Activated CD4-positive, alpha-beta T cell treated with anti-CD3 and anti-CD28 coated beads, Interleukin-2, amount 50 U/mL, for 4 hours (primary cell): ENCODE data around the gene ACSL5.

Experiments used
- DNase-seq, 2 experiments: peaks; one replicate each; pipeline ENCODE4 v3.0.0-alpha.2; 2020

ACSL5 gene

GRCh38 chr10:112373912-112374338 lies at the start of gene ACSL5:
TSS of gene ACSL5 (plus strand) at chr10:112374116. CDS start at chr10:112394947, 20,831 bp downstream.
- DNase-seq: no peak

- no peak for DNase-seq
Measured at GRCh38 chr10:112327678-112328077, 46.2 kb upstream of the ACSL5 start.

GRCh38 chr10:112330162-112330561 lies 43.8 kb upstream of the ACSL5 start:
- DNase-seq: no peak

GRCh38 chr10:112330607-112331160 lies 43.2 kb upstream of the ACSL5 start:
- no peak for DNase-seq

- no peak for DNase-seq
Measured at GRCh38 chr10:112332022-112332421, 41.9 kb upstream of the ACSL5 start.

- DNase-seq: no peak
Measured at GRCh38 chr10:112332509-112333228, 41.2 kb upstream of the ACSL5 start.

- DNase-seq: no peak
Measured at GRCh38 chr10:112333452-112333851, 40.5 kb upstream of the ACSL5 start.

- no peak for DNase-seq
Measured at GRCh38 chr10:112335111-112335867, 38.6 kb upstream of the ACSL5 start.

GRCh38 chr10:112335868-112336265 lies 38.0 kb upstream of the ACSL5 start:
- DNase-seq: no peak

- no peak for DNase-seq
Measured at GRCh38 chr10:112336556-112337201, 37.2 kb upstream of the ACSL5 start.

GRCh38 chr10:112338957-112339356 lies 35.0 kb upstream of the ACSL5 start:
- no peak for DNase-seq

GRCh38 chr10:112340601-112341000 lies 33.3 kb upstream of the ACSL5 start:
- DNase-seq: no peak

- no peak for DNase-seq
Measured at GRCh38 chr10:112343056-112343806, 30.7 kb upstream of the ACSL5 start.

GRCh38 chr10:112344261-112344660 lies 29.7 kb upstream of the ACSL5 start:
- no peak for DNase-seq

- no peak for DNase-seq
Measured at GRCh38 chr10:112345202-112345601, 28.7 kb upstream of the ACSL5 start.

- DNase-seq: no peak
Measured at GRCh38 chr10:112345743-112346142, 28.2 kb upstream of the ACSL5 start.

- no peak for DNase-seq
Measured at GRCh38 chr10:112346774-112347173, 27.1 kb upstream of the ACSL5 start.

- no peak for DNase-seq
Measured at GRCh38 chr10:112347709-112348671, 25.9 kb upstream of the ACSL5 start.

GRCh38 chr10:112348759-112349158 lies 25.2 kb upstream of the ACSL5 start:
- no peak for DNase-seq

GRCh38 chr10:112349521-112350085 lies 24.3 kb upstream of the ACSL5 start:
- no peak for DNase-seq

GRCh38 chr10:112351146-112351545 lies 22.8 kb upstream of the ACSL5 start:
- no peak for DNase-seq
